Activated naive CD8-positive, alpha-beta T cell treated with anti-CD3 and anti-CD28 coated beads, Interleukin-2, amount 50 U/mL, for 24 hours (primary cell): ENCODE data around the gene KMT2B.
"Not testable (repeated sequence)": the region's sequence is repeated elsewhere in the genome, so short reads cannot be mapped to it uniquely, and the experiment has no call there.

Source experiments
- ATAC-seq: fragments of 150-1000 bp; cut with Tn5 transposase; one replicate; pipeline ENCODE4 v1.10.0; 2021
- DNase-seq: peaks from one replicate; pipeline ENCODE4 v3.0.0; 2021
- H3K27ac Mint-ChIP-seq: one replicate; pipeline ENCODE4 v1.8.0; 2021; ENCODE audit warnings: mild to moderate bottlenecking, mixed read lengths
- H3K27me3 Mint-ChIP-seq: one replicate; pipeline ENCODE4 v1.8.0; 2021; ENCODE audit warnings: mixed read lengths
- H3K36me3 Mint-ChIP-seq: one replicate; pipeline ENCODE4 v1.8.0; 2021; ENCODE audit warnings: low read depth, mixed read lengths
- H3K4me1 Mint-ChIP-seq: one replicate; pipeline ENCODE4 v1.8.0; 2021; ENCODE audit warnings: mixed read lengths
- H3K4me3 Mint-ChIP-seq: one replicate; pipeline ENCODE4 v1.8.0; 2021; ENCODE audit warnings: mild to moderate bottlenecking, moderate library complexity, mixed read lengths
- H3K9me3 Mint-ChIP-seq: one replicate; pipeline ENCODE4 v1.8.0; 2021; ENCODE audit warnings: mixed read lengths

Gene KMT2B

GRCh38 chr19:35766571-35767104 lies 48.8 kb downstream of the KMT2B start:
- no peak for DNase-seq
- Mint-ChIP-seq H3K27me3 (no peaks in the 10 kb centered on the region), H3K9me3 (no peaks in the 10 kb centered on the region), H3K36me3 (peaks cover 16% of the 10 kb centered on the region), H3K4me3 (no peak overlapping the region), H3K4me1 (no peaks in the 10 kb centered on the region), H3K27ac (no peak overlapping the region)
- peak; percentile 15 for ATAC-seq

- no peak for DNase-seq
- no peaks in the 10 kb centered on the region for H3K27me3 Mint-ChIP-seq
- no peak for ATAC-seq
- peaks cover 10% of the 10 kb centered on the region for H3K36me3 Mint-ChIP-seq
- H3K4me1 Mint-ChIP-seq, result no peaks in the 10 kb centered on the region
- H3K4me3 Mint-ChIP-seq, result no peak overlapping the region
- no peak overlapping the region for H3K27ac Mint-ChIP-seq
- no peaks in the 10 kb centered on the region for H3K9me3 Mint-ChIP-seq
Measured at GRCh38 chr19:35767288-35768081, 49.7 kb downstream of the KMT2B start.

- no peak overlapping the region for H3K4me3 Mint-ChIP-seq
- ATAC-seq, result no peak
- DNase-seq, result no peak
- no peaks in the 10 kb centered on the region for H3K4me1 Mint-ChIP-seq
- H3K27ac Mint-ChIP-seq, result no peak overlapping the region
- H3K27me3 Mint-ChIP-seq, result no peaks in the 10 kb centered on the region
- no peaks in the 10 kb centered on the region for H3K9me3 Mint-ChIP-seq
- peaks cover 10% of the 10 kb centered on the region for H3K36me3 Mint-ChIP-seq
Measured at GRCh38 chr19:35768082-35768421, 50.2 kb downstream of the KMT2B start.

- DNase-seq, H3K36me3 Mint-ChIP-seq, H3K27ac Mint-ChIP-seq, H3K27me3 Mint-ChIP-seq, ATAC-seq, H3K9me3 Mint-ChIP-seq, H3K4me3 Mint-ChIP-seq: not testable (repeated sequence)
- H3K4me1 Mint-ChIP-seq, result peaks cover 11% of the 10 kb centered on the region
Measured at GRCh38 chr19:35772362-35772761, 54.6 kb downstream of the KMT2B start.

GRCh38 chr19:35773020-35773806 lies 55.4 kb downstream of the KMT2B start:
- no peak for DNase-seq
- no peaks in the 10 kb centered on the region for H3K27me3 Mint-ChIP-seq
- no peaks in the 10 kb centered on the region for H3K9me3 Mint-ChIP-seq
- peaks cover 11% of the 10 kb centered on the region for H3K4me1 Mint-ChIP-seq
- H3K4me3 Mint-ChIP-seq, result no peak overlapping the region
- H3K36me3 Mint-ChIP-seq, result peaks cover 3% of the 10 kb centered on the region
- H3K27ac Mint-ChIP-seq, result no peak overlapping the region
- ATAC-seq, result no peak

GRCh38 chr19:35774274-35775045 lies 56.7 kb downstream of the KMT2B start:
- peaks cover 11% of the 10 kb centered on the region for H3K4me1 Mint-ChIP-seq
- H3K27me3 Mint-ChIP-seq, result no peaks in the 10 kb centered on the region
- H3K9me3 Mint-ChIP-seq, result no peaks in the 10 kb centered on the region
- H3K36me3 Mint-ChIP-seq, result no peaks in the 10 kb centered on the region
- H3K27ac Mint-ChIP-seq, result no peak overlapping the region
- DNase-seq (no peak), ATAC-seq (no peak)
- peak overlapping the region; percentile 72 for H3K4me3 Mint-ChIP-seq

- no peaks in the 10 kb centered on the region for H3K36me3 Mint-ChIP-seq
- peak overlapping the region; percentile 72 for H3K4me3 Mint-ChIP-seq
- H3K9me3 Mint-ChIP-seq, result no peaks in the 10 kb centered on the region
- no peak for DNase-seq
- ATAC-seq, result no peak
- no peaks in the 10 kb centered on the region for H3K27me3 Mint-ChIP-seq
- H3K27ac Mint-ChIP-seq, result no peak overlapping the region
- H3K4me1 Mint-ChIP-seq, result peaks cover 11% of the 10 kb centered on the region
Measured at GRCh38 chr19:35775046-35775297, 57.2 kb downstream of the KMT2B start.

GRCh38 chr19:35775298-35776101 lies 57.7 kb downstream of the KMT2B start, which contains the start of gene ARHGAP33:
ARHGAP33 (plus strand) TSS chr19:35775564; CDS start chr19:35775659, 95 bp downstream.
- Mint-ChIP-seq H3K9me3 (no peaks in the 10 kb centered on the region), H3K27ac (peak within 1 kb of the TSS; percentile 39), H3K4me1 (peaks cover 11% of the 10 kb centered on the region), H3K4me3 (peak within 1 kb of the TSS; percentile 72), H3K27me3 (no peaks in the 10 kb centered on the region), H3K36me3 (no peaks in the 10 kb centered on the region)
- peak; percentile 92 for ATAC-seq
- peak; percentile 100 for DNase-seq

- H3K27ac Mint-ChIP-seq, result peak overlapping the region; percentile 39
- peaks cover 11% of the 10 kb centered on the region for H3K4me1 Mint-ChIP-seq
Measured at GRCh38 chr19:35776102-35776788, 58.4 kb downstream of the KMT2B start.

GRCh38 chr19:35777086-35777841 lies 59.5 kb downstream of the KMT2B start:
- Mint-ChIP-seq H3K4me1 (peaks cover 11% of the 10 kb centered on the region), H3K27ac (no peak overlapping the region), H3K9me3 (no peaks in the 10 kb centered on the region), H3K4me3 (no peak overlapping the region), H3K27me3 (no peaks in the 10 kb centered on the region), H3K36me3 (no peaks in the 10 kb centered on the region)
- ATAC-seq (no peak), DNase-seq (no peak)

More at GRCh38 chr19:35776102-35776788, 58.4 kb downstream of the KMT2B start:
- DNase-seq, result no peak
- no peak for ATAC-seq
- Mint-ChIP-seq H3K36me3 (no peaks in the 10 kb centered on the region), H3K9me3 (no peaks in the 10 kb centered on the region), H3K27me3 (no peaks in the 10 kb centered on the region), H3K4me3 (peak overlapping the region; percentile 72)

GRCh38 chr19:35777961-35778360 lies 60.2 kb downstream of the KMT2B start:
- H3K4me3 Mint-ChIP-seq, result no peak overlapping the region
- H3K36me3 Mint-ChIP-seq, result no peaks in the 10 kb centered on the region
- no peak overlapping the region for H3K27ac Mint-ChIP-seq

GRCh38 chr19:35779033-35779432 lies 61.2 kb downstream of the KMT2B start:
- no peak overlapping the region for H3K4me3 Mint-ChIP-seq
- no peaks in the 10 kb centered on the region for H3K27me3 Mint-ChIP-seq
- DNase-seq (no peak), ATAC-seq (no peak)
- peaks cover 11% of the 10 kb centered on the region for H3K4me1 Mint-ChIP-seq
- H3K27ac Mint-ChIP-seq, result no peak overlapping the region
- no peaks in the 10 kb centered on the region for H3K36me3 Mint-ChIP-seq
- H3K9me3 Mint-ChIP-seq, result no peaks in the 10 kb centered on the region

More at GRCh38 chr19:35777961-35778360, 60.2 kb downstream of the KMT2B start:
- Mint-ChIP-seq H3K27me3 (no peaks in the 10 kb centered on the region), H3K4me1 (peaks cover 11% of the 10 kb centered on the region), H3K9me3 (no peaks in the 10 kb centered on the region)
- DNase-seq (no peak), ATAC-seq (no peak)

GRCh38 chr19:35780058-35780457 lies 62.3 kb downstream of the KMT2B start:
- no peak overlapping the region for H3K4me3 Mint-ChIP-seq

More at GRCh38 chr19:35780058-35780457, 62.3 kb downstream of the KMT2B start:
- no peaks in the 10 kb centered on the region for H3K27me3 Mint-ChIP-seq
- peaks cover 3% of the 10 kb centered on the region for H3K4me1 Mint-ChIP-seq
- no peaks in the 10 kb centered on the region for H3K36me3 Mint-ChIP-seq
- no peaks in the 10 kb centered on the region for H3K9me3 Mint-ChIP-seq
- H3K27ac Mint-ChIP-seq, result no peak overlapping the region
- DNase-seq, result no peak
- no peak for ATAC-seq
